Peyer's patch (tissue), 4 donors: ENCODE results near the gene LRRC75A. TPM values are rescaled to one million over a fixed set of nuclear protein-coding genes. Genes with fewer than 3 reads are reported as not detected.

Experiments
- DNase-seq, 3 donors: peaks; one replicate each; pipeline ENCODE4 v3.0.0-alpha.2; 2017 to 2019
- H3K27ac ChIP-seq, 4 donors: fragments of 200-600 bp; sonication (generic); one replicate each; pipeline ENCODE4 v1.5.1; 2016 to 2019
- H3K27me3 ChIP-seq, 2 donors: fragments of 200-600 bp; sonication (generic); one replicate each; pipeline ENCODE4 v1.5.1; 2019
- H3K36me3 ChIP-seq, 3 donors: fragments of 200-600 bp; sonication (generic); one replicate each; pipeline ENCODE4 v1.5.1; 2016 to 2019
- H3K4me1 ChIP-seq, 4 donors: fragments of 200-600 bp; sonication (generic); one replicate each; pipeline ENCODE4 v1.5.1; 2016 to 2019
- H3K4me3 ChIP-seq, 4 donors: fragments of 200-600 bp; sonication (generic); 1 replicate in 3 of 4; 2 replicates in 1 of 4; pipeline ENCODE4 v1.5.1; 2016 to 2019; ENCODE audit warnings: mild to moderate bottlenecking in 1 of 4
- H3K9me3 ChIP-seq, 4 donors: fragments of 200-600 bp; sonication (generic); one replicate each; pipeline ENCODE4 v1.5.1; 2016 to 2019; ENCODE audit warnings: mild to moderate bottlenecking in 1 of 4
- POLR2A ChIP-seq, 2 donors: fragments of 450-650 bp; IDR thresholded peaks; one replicate each; pipeline ENCODE4 v1.5.1; 2017; ENCODE audit warnings: antibody characterized with exemption in 2 of 2, mild to moderate bottlenecking in 2 of 2, moderate library complexity in 2 of 2
- total RNA-seq, 4 donors: library from RNA; depleted of rRNA; stranded (reverse); fragments of >200 nt; gene quantifications; one replicate each; pipeline ENCODE4 v1.1.0, GENCODE V29; 2016
- TF ChIP-seq, protein P1 (sequence below), 6 experiments: fragments of 450-650 bp in 4 of 6; fragments of 200-600 bp in 2 of 6; sonication (generic) in 1 of 6; IDR thresholded peaks; one replicate each; pipeline ENCODE4 v1.5.1; 2017 to 2019; ENCODE audit warnings: antibody characterized with exemption in 6 of 6, mild to moderate bottlenecking in 3 of 6, moderate library complexity in 1 of 6

LRRC75A gene
- total RNA-seq, 4 donors from 2014 or later, result 48.7 to 213 (median 187) TPM

DNA sequence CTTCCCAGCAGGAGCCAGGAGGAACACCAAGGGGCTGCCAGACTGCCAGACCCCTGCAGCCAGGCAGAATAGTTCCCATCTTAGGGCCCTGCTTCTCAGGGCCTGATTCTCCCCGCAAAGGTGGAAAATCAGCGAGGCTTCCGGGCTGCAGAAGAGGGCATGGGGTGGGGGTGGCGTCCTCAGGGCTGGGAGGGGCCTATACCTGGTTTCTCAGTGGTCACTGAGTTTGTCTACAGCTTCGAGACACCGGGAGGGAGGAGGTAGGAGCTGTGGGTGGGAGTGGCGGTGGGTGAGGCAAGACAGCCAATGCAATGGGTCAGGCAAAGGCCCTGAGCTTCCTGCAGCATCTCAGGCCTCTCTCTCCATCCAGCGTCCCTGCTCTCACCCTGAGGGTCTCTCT is 14.3 kb downstream of the LRRC75A start:
- H3K27me3 ChIP-seq, result no peaks in the 10 kb centered on the region
- peak overlapping the region in 3 of 4 donors; percentile 34 to 70 (median 66) for H3K27ac ChIP-seq
- DNase-seq, result no peak
- peaks cover 0 to 44% (median 2%) of the 10 kb centered on the region in 4 donors for H3K4me1 ChIP-seq
- TF ChIP-seq POLR2A (IDR thresholded peaks at IDR 0.05), result no peak
- TF ChIP-seq, protein P1, sequence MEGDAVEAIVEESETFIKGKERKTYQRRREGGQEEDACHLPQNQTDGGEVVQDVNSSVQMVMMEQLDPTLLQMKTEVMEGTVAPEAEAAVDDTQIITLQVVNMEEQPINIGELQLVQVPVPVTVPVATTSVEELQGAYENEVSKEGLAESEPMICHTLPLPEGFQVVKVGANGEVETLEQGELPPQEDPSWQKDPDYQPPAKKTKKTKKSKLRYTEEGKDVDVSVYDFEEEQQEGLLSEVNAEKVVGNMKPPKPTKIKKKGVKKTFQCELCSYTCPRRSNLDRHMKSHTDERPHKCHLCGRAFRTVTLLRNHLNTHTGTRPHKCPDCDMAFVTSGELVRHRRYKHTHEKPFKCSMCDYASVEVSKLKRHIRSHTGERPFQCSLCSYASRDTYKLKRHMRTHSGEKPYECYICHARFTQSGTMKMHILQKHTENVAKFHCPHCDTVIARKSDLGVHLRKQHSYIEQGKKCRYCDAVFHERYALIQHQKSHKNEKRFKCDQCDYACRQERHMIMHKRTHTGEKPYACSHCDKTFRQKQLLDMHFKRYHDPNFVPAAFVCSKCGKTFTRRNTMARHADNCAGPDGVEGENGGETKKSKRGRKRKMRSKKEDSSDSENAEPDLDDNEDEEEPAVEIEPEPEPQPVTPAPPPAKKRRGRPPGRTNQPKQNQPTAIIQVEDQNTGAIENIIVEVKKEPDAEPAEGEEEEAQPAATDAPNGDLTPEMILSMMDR (IDR thresholded peaks at IDR 0.05), result no peak
- H3K36me3 ChIP-seq, result no peaks in the 10 kb centered on the region
- no peaks in the 10 kb centered on the region for H3K9me3 ChIP-seq
- no peak overlapping the region for H3K4me3 ChIP-seq

DNA sequence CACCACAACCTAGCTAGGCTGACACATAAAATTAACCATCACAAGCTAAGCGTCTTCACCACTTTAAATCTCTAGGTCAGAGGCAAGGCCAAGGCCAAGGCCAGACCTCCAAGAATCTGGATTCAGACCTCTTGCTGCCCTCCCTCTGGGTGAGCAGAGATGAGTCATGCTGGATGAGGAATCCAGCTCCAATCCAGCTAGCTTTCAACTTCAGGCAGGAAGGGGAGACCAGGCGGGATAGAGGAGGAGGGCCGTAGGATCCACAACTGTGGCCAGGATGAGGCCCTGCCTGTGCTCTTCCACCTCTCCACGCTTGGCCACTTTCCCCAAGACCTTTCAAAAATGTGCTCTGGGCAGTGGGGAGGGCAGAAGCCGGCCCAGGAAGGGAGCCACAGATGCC is 14.7 kb downstream of the LRRC75A start:
- Histone ChIP-seq H3K36me3 (no peaks in the 10 kb centered on the region), H3K9me3 (no peaks in the 10 kb centered on the region), H3K27ac (peak overlapping the region in 3 of 4 donors; percentile 34 to 70 (median 66)), H3K4me3 (no peak overlapping the region), H3K4me1 (peaks cover 0 to 40% (median 2%) of the 10 kb centered on the region in 4 donors), H3K27me3 (no peaks in the 10 kb centered on the region)
- DNase-seq, result peak in 1 of 3 donors; percentile 62
- TF ChIP-seq, protein P1 (IDR thresholded peaks at IDR 0.05), result no peak
- no peak for TF ChIP-seq POLR2A (IDR thresholded peaks at IDR 0.05)

DNA sequence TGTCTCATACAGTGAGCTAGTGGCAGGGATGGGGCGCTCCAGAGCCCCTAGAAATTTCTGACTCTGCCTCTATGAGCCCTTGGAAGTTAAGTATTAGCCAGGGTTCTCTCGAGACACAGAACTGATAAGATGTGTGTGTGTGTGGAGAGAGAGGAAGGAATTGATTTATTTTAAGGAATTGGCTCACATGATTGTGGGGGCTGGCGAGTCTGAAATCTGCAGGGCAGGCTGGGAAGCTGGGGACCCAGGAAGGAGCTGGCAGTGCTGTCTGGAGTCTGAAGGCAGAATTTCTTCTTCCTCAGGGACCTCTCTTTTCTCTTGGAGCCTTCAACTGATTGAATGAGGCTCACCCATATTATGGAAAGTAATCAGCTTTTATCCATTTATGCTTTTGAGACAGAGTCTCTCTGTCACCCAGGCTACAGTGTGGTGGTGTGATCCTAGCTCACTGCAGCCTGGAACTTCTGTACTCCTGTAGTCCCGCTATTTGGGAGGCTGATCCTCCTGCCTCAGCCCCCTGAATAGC is 16.8 kb downstream of the LRRC75A start:
- TF ChIP-seq, protein P1 (IDR thresholded peaks at IDR 0.05), result no peak
- TF ChIP-seq POLR2A (IDR thresholded peaks at IDR 0.05), result no peak
- Histone ChIP-seq H3K36me3 (no peaks in the 10 kb centered on the region), H3K4me1 (peaks cover 0 to 37% (median 2%) of the 10 kb centered on the region in 4 donors), H3K9me3 (no peaks in the 10 kb centered on the region), H3K27me3 (no peaks in the 10 kb centered on the region), H3K27ac (peak overlapping the region in 1 of 4 donors; percentile 53), H3K4me3 (no peak overlapping the region)
- DNase-seq, result no peak

DNA sequence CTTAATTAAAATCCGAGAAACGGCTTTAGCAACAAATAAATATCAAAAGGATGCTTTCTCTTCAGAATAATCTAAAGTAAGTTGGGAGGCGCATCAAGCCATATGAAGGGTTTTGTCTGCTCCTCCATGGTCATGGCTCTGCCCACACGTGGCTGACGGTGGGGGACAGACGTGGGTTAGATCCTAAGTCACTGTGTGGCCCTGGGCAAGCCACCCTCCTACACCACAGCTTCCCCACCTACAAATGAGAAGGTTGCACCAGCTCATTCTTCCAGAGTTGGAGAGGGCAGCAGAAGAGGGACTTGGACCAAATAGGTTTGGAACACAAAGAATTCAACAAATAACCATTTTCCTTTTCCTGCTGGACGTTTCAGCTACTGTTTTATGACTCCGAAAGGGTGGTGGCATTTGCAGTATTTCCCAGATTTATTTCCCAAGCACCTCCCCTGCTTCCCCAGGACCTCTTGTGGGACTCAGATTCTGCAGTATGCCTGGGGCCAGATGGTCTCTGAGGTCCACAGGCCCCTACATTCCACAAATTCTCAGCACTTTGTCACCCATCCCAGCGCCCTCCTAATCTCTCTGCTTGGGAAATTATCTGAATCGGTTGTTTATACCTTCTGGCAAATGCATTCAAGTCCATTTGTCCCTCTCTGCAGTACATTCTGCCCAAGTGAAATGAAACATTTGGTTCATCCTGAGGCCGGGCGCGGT is 17.8 kb downstream of the LRRC75A start:
- Histone ChIP-seq H3K27ac (no peak overlapping the region), H3K4me3 (no peak overlapping the region), H3K9me3 (no peaks in the 10 kb centered on the region), H3K27me3 (no peaks in the 10 kb centered on the region), H3K4me1 (peaks cover 0 to 43% (median 3%) of the 10 kb centered on the region in 4 donors), H3K36me3 (no peaks in the 10 kb centered on the region)
- DNase-seq, result no peak
- TF ChIP-seq POLR2A (IDR thresholded peaks at IDR 0.05), result no peak
- TF ChIP-seq, protein P1 (IDR thresholded peaks at IDR 0.05), result no peak

- peaks cover 0 to 42% (median 3%) of the 10 kb centered on the region in 4 donors for H3K4me1 ChIP-seq
- no peak overlapping the region for H3K27ac ChIP-seq
- DNase-seq, result no peak
- no peak overlapping the region for H3K4me3 ChIP-seq
- no peaks in the 10 kb centered on the region for H3K27me3 ChIP-seq
- no peaks in the 10 kb centered on the region for H3K36me3 ChIP-seq
- H3K9me3 ChIP-seq, result no peaks in the 10 kb centered on the region
- TF ChIP-seq, protein P1 (IDR thresholded peaks at IDR 0.05), result no peak
- TF ChIP-seq POLR2A (IDR thresholded peaks at IDR 0.05), result no peak
Measured at GRCh38 chr17:16473044-16474011, 18.7 kb downstream of the LRRC75A start.
